Left cardiac atrium (tissue), 4 donors: Measurements from ENCODE around the gene CCKAR. TPM values are rescaled to one million over a fixed set of nuclear protein-coding genes. Genes with fewer than 3 reads are reported as not detected.

Source experiments
- ATAC-seq, 2 donors: fragments of 200-7000 bp; cut with Tn5 transposase; one replicate each; pipeline ENCODE4 v1.9.1; 2020; ENCODE audit warnings: mild to moderate bottlenecking in 2 of 2, moderate library complexity in 2 of 2
- DNase-seq: peaks from one replicate; pipeline ENCODE4 v3.0.0-alpha.2; 2020
- intact Hi-C, 2 donors: fragments of 100-400 bp; cut with DNase I; formaldehyde crosslinking; loops; one replicate each; pipeline versions ENCODE4 v1.14.1 to v1.15.1; 2022 to 2023
- total RNA-seq, 2 donors: library from RNA; stranded (reverse); fragmentation: NEBNext Ultra II Directional; extraction: Animal tissue kit (Norgen Biotek cat#: 25700); gene quantifications; one replicate each; pipeline ENCODE4 v1.2.1, GENCODE V29; 2021
- donor health status: DM: no; HTN: yes; CAD: no.
- donor health status: DM: no; HTN: yes; CAD: no; lungs with severe emphysema.
- donor health status: DM: yes; HTN: yes; CAD: no.
- donor health status: Dilated cardiomyopathy.

CCKAR gene
- total RNA-seq, 2 donors from 2014 or later, result not detected

- intact Hi-C loops, result no loop called here
- ATAC-seq, result no peak
- no peak for DNase-seq
Measured at GRCh38 chr4:26432419-26432818, 57.9 kb downstream of the CCKAR start.

- ATAC-seq, result no peak
- intact Hi-C loops, result no loop called here
- no peak for DNase-seq
Measured at GRCh38 chr4:26431461-26432180, 58.7 kb downstream of the CCKAR start.

Other genes with a start within 250 kb of the CCKAR start
- gene RBPJ, start 169.5 kb downstream of the CCKAR start, total RNA-seq, result 10 to 100 TPM; 49.6 to 63.5 TPM
- gene TBC1D19, start 93.6 kb upstream of the CCKAR start, total RNA-seq, result 1 to 10 TPM; 7.3 to 9.1 TPM